GM21526 (cell line): ENCODE results near the gene STAC3.

Source experiments
- ATAC-seq: cut with Tn5 transposase; IDR thresholded peaks from one replicate; pipeline ENCODE4 v1.9.1; 2021; ENCODE audit warnings: moderate library complexity; ENCODE audit not compliant: unreplicated experiment, low FRiP score

STAC3 gene

GRCh38 chr12:57213763-57214397, 37.1 kb downstream of the STAC3 start:
- ATAC-seq, result no peak

GRCh38 chr12:57213058-57213715, 37.8 kb downstream of the STAC3 start:
- no peak for ATAC-seq

GRCh38 chr12:57212701-57213057, 38.3 kb downstream of the STAC3 start:
- ATAC-seq, result no peak

GRCh38 chr12:57211791-57212700, 38.9 kb downstream of the STAC3 start:
- ATAC-seq, result no peak

- ATAC-seq, result no peak
Observed at GRCh38 chr12:57210926-57211692, 39.9 kb downstream of the STAC3 start.

GRCh38 chr12:57210461-57210860, 40.5 kb downstream of the STAC3 start:
- no peak for ATAC-seq

GRCh38 chr12:57209916-57210315, 41.1 kb downstream of the STAC3 start:
- ATAC-seq, result no peak

- no peak for ATAC-seq
Observed at GRCh38 chr12:57208631-57209282, 42.2 kb downstream of the STAC3 start.

GRCh38 chr12:57207731-57208630, 43.0 kb downstream of the STAC3 start:
- ATAC-seq, result no peak

- ATAC-seq, result no peak
Observed at GRCh38 chr12:57205931-57206330, 45.1 kb downstream of the STAC3 start.

GRCh38 chr12:57205186-57205585, 45.8 kb downstream of the STAC3 start:
- no peak for ATAC-seq

GRCh38 chr12:57204454-57204853, 46.5 kb downstream of the STAC3 start:
- no peak for ATAC-seq

GRCh38 chr12:57203791-57204190, 47.2 kb downstream of the STAC3 start:
- ATAC-seq, result no peak

GRCh38 chr12:57203201-57203600, 47.8 kb downstream of the STAC3 start:
- ATAC-seq, result no peak

GRCh38 chr12:57202321-57202720, 48.7 kb downstream of the STAC3 start:
- ATAC-seq, result no peak

GRCh38 chr12:57201631-57202030, 49.4 kb downstream of the STAC3 start:
- no peak for ATAC-seq

GRCh38 chr12:57201219-57201618, 49.8 kb downstream of the STAC3 start:
- ATAC-seq, result no peak

- no peak for ATAC-seq
Observed at GRCh38 chr12:57200497-57200896, 50.5 kb downstream of the STAC3 start.

- ATAC-seq, result no peak
Observed at GRCh38 chr12:57199191-57199590, 51.8 kb downstream of the STAC3 start.
